ENCODE measurements around the gene SLC1A5.

SLC1A5 gene

GRCh38 chr19:46803555-46803954 lies 15.2 kb upstream of the SLC1A5 start:
- Histone ChIP-seq H3K36me3 (ENCODE audit: insufficient read depth, low read length) (no peaks in the 10 kb centered on the region), H4K20me1 (ENCODE audit: insufficient read depth, low read length) (no peaks in the 10 kb centered on the region), H3K27me3 (ENCODE audit: insufficient read depth, low read length, poor library complexity) (no peaks in the 10 kb centered on the region), H3K9ac (ENCODE audit: low read depth, low read length) (no peak overlapping the region), H3K4me1 (ENCODE audit: insufficient read depth, low read length) (no peaks in the 10 kb centered on the region), H3K79me2 (ENCODE audit: insufficient read depth, low read length) (no peaks in the 10 kb centered on the region), H3K4me3 (ENCODE audit: low read depth in 1 of 2, low read length in 2 of 2) (no peak overlapping the region), H3K9me3 (ENCODE audit: insufficient read depth, low read length, severe bottlenecking) (no peaks in the 10 kb centered on the region), H3K4me2 (ENCODE audit: insufficient read depth, low read length) (no peak overlapping the region), H3K27ac (ENCODE audit: low read length) (no peak overlapping the region), H2AFZ (ENCODE audit: low read depth, low read length) (no peak overlapping the region)
- TF ChIP-seq EZH2 (IDR thresholded peaks at IDR 0.05; ENCODE audit: borderline replicate concordance, low read depth, low read length, severe bottlenecking) = no peak
- no peak for TF ChIP-seq CTCF (IDR thresholded peaks at IDR 0.05; ENCODE audit: borderline replicate concordance, extremely low read depth, low read length, poor library complexity, severe bottlenecking)
- ATAC-seq (ENCODE audit: insufficient read depth, low read depth) = no peak
- DNase-seq = no peak

- ATAC-seq (ENCODE audit: insufficient read depth, low read depth) = no peak
- no peaks in the 10 kb centered on the region for H3K4me1 ChIP-seq (ENCODE audit: insufficient read depth, low read length)
Measured at GRCh38 chr19:46802152-46802551, 13.8 kb upstream of the SLC1A5 start.

GRCh38 chr19:46798713-46799112 lies 10.3 kb upstream of the SLC1A5 start:
- TF ChIP-seq CTCF (IDR thresholded peaks at IDR 0.05; ENCODE audit: borderline replicate concordance, extremely low read depth, low read length, poor library complexity, severe bottlenecking) = no peak
- TF ChIP-seq EZH2 (IDR thresholded peaks at IDR 0.05; ENCODE audit: borderline replicate concordance, low read depth, low read length, severe bottlenecking) = no peak
- Histone ChIP-seq H3K27me3 (ENCODE audit: insufficient read depth, low read length, poor library complexity) (no peaks in the 10 kb centered on the region), H3K9ac (ENCODE audit: low read depth, low read length) (no peak overlapping the region), H3K4me3 (ENCODE audit: low read depth in 1 of 2, low read length in 2 of 2) (no peak overlapping the region), H3K4me1 (ENCODE audit: insufficient read depth, low read length) (no peaks in the 10 kb centered on the region), H3K9me3 (ENCODE audit: insufficient read depth, low read length, severe bottlenecking) (no peaks in the 10 kb centered on the region), H3K27ac (ENCODE audit: low read length) (no peak overlapping the region), H3K36me3 (ENCODE audit: insufficient read depth, low read length) (no peaks in the 10 kb centered on the region), H4K20me1 (ENCODE audit: insufficient read depth, low read length) (no peaks in the 10 kb centered on the region), H2AFZ (ENCODE audit: low read depth, low read length) (no peak overlapping the region), H3K4me2 (ENCODE audit: insufficient read depth, low read length) (no peak overlapping the region), H3K79me2 (ENCODE audit: insufficient read depth, low read length) (no peaks in the 10 kb centered on the region)
- ATAC-seq (ENCODE audit: insufficient read depth, low read depth) = no peak
- DNase-seq = no peak

More at GRCh38 chr19:46802152-46802551, 13.8 kb upstream of the SLC1A5 start:
- no peak for DNase-seq
- Histone ChIP-seq H2AFZ (ENCODE audit: low read depth, low read length) (no peak overlapping the region), H3K9ac (ENCODE audit: low read depth, low read length) (no peak overlapping the region), H3K36me3 (ENCODE audit: insufficient read depth, low read length) (no peaks in the 10 kb centered on the region), H3K79me2 (ENCODE audit: insufficient read depth, low read length) (no peaks in the 10 kb centered on the region), H3K4me3 (ENCODE audit: low read depth in 1 of 2, low read length in 2 of 2) (no peak overlapping the region), H3K27ac (ENCODE audit: low read length) (no peak overlapping the region), H4K20me1 (ENCODE audit: insufficient read depth, low read length) (no peaks in the 10 kb centered on the region), H3K4me2 (ENCODE audit: insufficient read depth, low read length) (no peak overlapping the region), H3K27me3 (ENCODE audit: insufficient read depth, low read length, poor library complexity) (no peaks in the 10 kb centered on the region), H3K9me3 (ENCODE audit: insufficient read depth, low read length, severe bottlenecking) (no peaks in the 10 kb centered on the region)
- TF ChIP-seq EZH2 (IDR thresholded peaks at IDR 0.05; ENCODE audit: borderline replicate concordance, low read depth, low read length, severe bottlenecking) (no peak), CTCF (IDR thresholded peaks at IDR 0.05; ENCODE audit: borderline replicate concordance, extremely low read depth, low read length, poor library complexity, severe bottlenecking) (no peak)

GRCh38 chr19:46797881-46798280 lies 9.5 kb upstream of the SLC1A5 start:
- Histone ChIP-seq H3K4me1 (ENCODE audit: insufficient read depth, low read length) (no peaks in the 10 kb centered on the region), H3K27me3 (ENCODE audit: insufficient read depth, low read length, poor library complexity) (no peaks in the 10 kb centered on the region), H3K4me3 (ENCODE audit: low read depth in 1 of 2, low read length in 2 of 2) (no peak overlapping the region), H4K20me1 (ENCODE audit: insufficient read depth, low read length) (no peaks in the 10 kb centered on the region), H3K9ac (ENCODE audit: low read depth, low read length) (no peak overlapping the region), H3K27ac (ENCODE audit: low read length) (no peak overlapping the region), H3K4me2 (ENCODE audit: insufficient read depth, low read length) (no peak overlapping the region), H2AFZ (ENCODE audit: low read depth, low read length) (no peak overlapping the region), H3K36me3 (ENCODE audit: insufficient read depth, low read length) (no peaks in the 10 kb centered on the region), H3K9me3 (ENCODE audit: insufficient read depth, low read length, severe bottlenecking) (no peaks in the 10 kb centered on the region), H3K79me2 (ENCODE audit: insufficient read depth, low read length) (no peaks in the 10 kb centered on the region)
- no peak for ATAC-seq (ENCODE audit: insufficient read depth, low read depth)
- TF ChIP-seq CTCF (IDR thresholded peaks at IDR 0.05; ENCODE audit: borderline replicate concordance, extremely low read depth, low read length, poor library complexity, severe bottlenecking) (no peak), EZH2 (IDR thresholded peaks at IDR 0.05; ENCODE audit: borderline replicate concordance, low read depth, low read length, severe bottlenecking) (no peak)
- no peak for DNase-seq

Measured in DND-41 (cell line).